Testis (tissue), 5 donors: ENCODE data around the gene SART1. TPM values are rescaled to one million over a fixed set of nuclear protein-coding genes. Genes with fewer than 3 reads are reported as not detected.

Source experiments
- DNase-seq: peaks from one replicate; pipeline ENCODE4 v3.0.0-alpha.2; 2019
- H3K27ac ChIP-seq, 2 donors: fragments of 200-600 bp; sonication (generic); one replicate each; pipeline ENCODE4 v1.5.1; 2019
- H3K27me3 ChIP-seq: fragments of 200-600 bp; sonication (generic); one replicate; pipeline ENCODE4 v1.5.1; 2019
- H3K36me3 ChIP-seq: fragments of 200-600 bp; sonication (generic); one replicate; pipeline ENCODE4 v1.5.1; 2017; ENCODE audit warnings: low read depth; ENCODE audit errors: missing control alignments
- H3K4me1 ChIP-seq: fragments of 200-600 bp; sonication (generic); one replicate; pipeline ENCODE4 v1.5.1; 2019
- H3K4me3 ChIP-seq, 2 donors: fragments of 200-600 bp; sonication (generic); one replicate each; pipeline ENCODE4 v1.5.1; 2017 to 2019
- H3K9me3 ChIP-seq: fragments of 200-600 bp; sonication (generic); one replicate; pipeline ENCODE4 v1.5.1; 2017
- POLR2A ChIP-seq: fragments of 450-650 bp; IDR thresholded peaks from one replicate; pipeline ENCODE4 v1.6.1; 2017; ENCODE audit warnings: antibody characterized with exemption, mild to moderate bottlenecking, moderate library complexity
- WGBS, 2 donors: methylation state at CpG; one replicate each; pipeline ENCODE4 v1.1.5; 2018; 5-methylcytosine and 5-hydroxymethylcytosine counted together
- intact Hi-C: fragments of 100-400 bp; cut with DNase I; formaldehyde crosslinking; loops from one replicate; pipeline ENCODE4 v1.15.1; 2023; ENCODE audit warnings: low total_unique reads
- long read RNA-seq, 2 donors: transcript quantifications; one replicate each; lab custom pipeline, GENCODE V29; 2026
- polyA plus RNA-seq: library from polyadenylated mRNA; stranded (reverse); fragments of 350-450 nt; fragmentation: Illumina TruSeq; extraction: RNeasy Lipid Tissue Mini Kit (QIAGEN cat#74804); gene quantifications from one replicate; pipeline ENCODE4 v1.2.3, GENCODE V29; 2014; ENCODE audit warnings: low read depth, low replicate concordance; ENCODE audit not compliant: insufficient read depth
- total RNA-seq, 2 donors: library from RNA; depleted of rRNA; stranded (reverse); fragments of >200 nt; gene quantifications; one replicate each; pipeline ENCODE4 v1.2.3, GENCODE V29; 2016
- TF ChIP-seq, protein P1 (sequence below), 3 experiments: fragments of 450-650 bp in 2 of 3; fragments of 200-600 bp in 1 of 3; sonication (generic) in 1 of 3; IDR thresholded peaks; one replicate each; pipeline ENCODE4 v1.5.1; 2016 to 2019; ENCODE audit warnings: antibody characterized with exemption in 3 of 3, mild to moderate bottlenecking in 2 of 3, moderate library complexity in 1 of 3

Gene SART1, protein sequence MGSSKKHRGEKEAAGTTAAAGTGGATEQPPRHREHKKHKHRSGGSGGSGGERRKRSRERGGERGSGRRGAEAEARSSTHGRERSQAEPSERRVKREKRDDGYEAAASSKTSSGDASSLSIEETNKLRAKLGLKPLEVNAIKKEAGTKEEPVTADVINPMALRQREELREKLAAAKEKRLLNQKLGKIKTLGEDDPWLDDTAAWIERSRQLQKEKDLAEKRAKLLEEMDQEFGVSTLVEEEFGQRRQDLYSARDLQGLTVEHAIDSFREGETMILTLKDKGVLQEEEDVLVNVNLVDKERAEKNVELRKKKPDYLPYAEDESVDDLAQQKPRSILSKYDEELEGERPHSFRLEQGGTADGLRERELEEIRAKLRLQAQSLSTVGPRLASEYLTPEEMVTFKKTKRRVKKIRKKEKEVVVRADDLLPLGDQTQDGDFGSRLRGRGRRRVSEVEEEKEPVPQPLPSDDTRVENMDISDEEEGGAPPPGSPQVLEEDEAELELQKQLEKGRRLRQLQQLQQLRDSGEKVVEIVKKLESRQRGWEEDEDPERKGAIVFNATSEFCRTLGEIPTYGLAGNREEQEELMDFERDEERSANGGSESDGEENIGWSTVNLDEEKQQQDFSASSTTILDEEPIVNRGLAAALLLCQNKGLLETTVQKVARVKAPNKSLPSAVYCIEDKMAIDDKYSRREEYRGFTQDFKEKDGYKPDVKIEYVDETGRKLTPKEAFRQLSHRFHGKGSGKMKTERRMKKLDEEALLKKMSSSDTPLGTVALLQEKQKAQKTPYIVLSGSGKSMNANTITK
- total RNA-seq (100 to 1,000 TPM in 1 of 2 donors, 10 to 100 TPM in 1; 81.1 to 102 TPM), polyA plus RNA-seq (56.8 TPM)
- long read RNA-seq, donor 1, transcript SART1-201 (20 exons, 3,293 nt), result major isoform, 8 of 8 reads
- long read RNA-seq, donor 1, partial matches to known transcripts, result 0 of 8 reads
- long read RNA-seq, donor 1, other reads (novel, unspliced or antisense), result 0 of 8 reads
- long read RNA-seq, donor 2, transcript SART1-201 (20 exons, 3,293 nt), result major isoform, 6 of 11 reads
- long read RNA-seq, donor 2, partial matches to known transcripts, result 5 of 11 reads
- long read RNA-seq, donor 2, other reads (novel, unspliced or antisense), result 0 of 11 reads

GRCh38 chr11:65961267-65962140 is at the start of gene SART1:
TSS of gene SART1 (plus strand) at chr11:65961734. CDS start at chr11:65961781, 47 bp downstream.
- intact Hi-C loops, result no loop called here
- peaks cover 19% of the 10 kb centered on the region for H3K4me1 ChIP-seq
- no peaks in the 10 kb centered on the region for H3K36me3 ChIP-seq
- peak; percentile 99 for DNase-seq
- 0% methylated on average over 19 to 71 of the region's 97 CpGs for whole genome bisulfite sequencing, 2 donors
- TF ChIP-seq, protein P1, sequence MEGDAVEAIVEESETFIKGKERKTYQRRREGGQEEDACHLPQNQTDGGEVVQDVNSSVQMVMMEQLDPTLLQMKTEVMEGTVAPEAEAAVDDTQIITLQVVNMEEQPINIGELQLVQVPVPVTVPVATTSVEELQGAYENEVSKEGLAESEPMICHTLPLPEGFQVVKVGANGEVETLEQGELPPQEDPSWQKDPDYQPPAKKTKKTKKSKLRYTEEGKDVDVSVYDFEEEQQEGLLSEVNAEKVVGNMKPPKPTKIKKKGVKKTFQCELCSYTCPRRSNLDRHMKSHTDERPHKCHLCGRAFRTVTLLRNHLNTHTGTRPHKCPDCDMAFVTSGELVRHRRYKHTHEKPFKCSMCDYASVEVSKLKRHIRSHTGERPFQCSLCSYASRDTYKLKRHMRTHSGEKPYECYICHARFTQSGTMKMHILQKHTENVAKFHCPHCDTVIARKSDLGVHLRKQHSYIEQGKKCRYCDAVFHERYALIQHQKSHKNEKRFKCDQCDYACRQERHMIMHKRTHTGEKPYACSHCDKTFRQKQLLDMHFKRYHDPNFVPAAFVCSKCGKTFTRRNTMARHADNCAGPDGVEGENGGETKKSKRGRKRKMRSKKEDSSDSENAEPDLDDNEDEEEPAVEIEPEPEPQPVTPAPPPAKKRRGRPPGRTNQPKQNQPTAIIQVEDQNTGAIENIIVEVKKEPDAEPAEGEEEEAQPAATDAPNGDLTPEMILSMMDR (IDR thresholded peaks at IDR 0.05), result peak in 1 of 3 experiments; percentile 16
- TF ChIP-seq POLR2A, result peak; percentile 18
- no peaks in the 10 kb centered on the region for H3K27me3 ChIP-seq
- H3K9me3 ChIP-seq, result no peaks in the 10 kb centered on the region
- peak within 1 kb of the TSS; percentile 73 to 88 for H3K27ac ChIP-seq
- H3K4me3 ChIP-seq, result peak within 1 kb of the TSS; percentile 96 to 99

GRCh38 chr11:65912845-65913244 is 48.7 kb upstream of the SART1 start:
- no peak overlapping the region for H3K4me3 ChIP-seq
- intact Hi-C loops, result no loop called here
- H3K9me3 ChIP-seq, result no peaks in the 10 kb centered on the region
- 58 to 61% methylated on average over 4 of the region's 4 CpGs for WGBS, 2 donors
- no peaks in the 10 kb centered on the region for H3K36me3 ChIP-seq
- no peaks in the 10 kb centered on the region for H3K27me3 ChIP-seq
- H3K4me1 ChIP-seq, result peaks cover 39% of the 10 kb centered on the region
- TF ChIP-seq POLR2A, result no peak
- TF ChIP-seq, protein P1 (IDR thresholded peaks at IDR 0.05), result no peak
- no peak for DNase-seq
- H3K27ac ChIP-seq, result no peak overlapping the region

DNA sequence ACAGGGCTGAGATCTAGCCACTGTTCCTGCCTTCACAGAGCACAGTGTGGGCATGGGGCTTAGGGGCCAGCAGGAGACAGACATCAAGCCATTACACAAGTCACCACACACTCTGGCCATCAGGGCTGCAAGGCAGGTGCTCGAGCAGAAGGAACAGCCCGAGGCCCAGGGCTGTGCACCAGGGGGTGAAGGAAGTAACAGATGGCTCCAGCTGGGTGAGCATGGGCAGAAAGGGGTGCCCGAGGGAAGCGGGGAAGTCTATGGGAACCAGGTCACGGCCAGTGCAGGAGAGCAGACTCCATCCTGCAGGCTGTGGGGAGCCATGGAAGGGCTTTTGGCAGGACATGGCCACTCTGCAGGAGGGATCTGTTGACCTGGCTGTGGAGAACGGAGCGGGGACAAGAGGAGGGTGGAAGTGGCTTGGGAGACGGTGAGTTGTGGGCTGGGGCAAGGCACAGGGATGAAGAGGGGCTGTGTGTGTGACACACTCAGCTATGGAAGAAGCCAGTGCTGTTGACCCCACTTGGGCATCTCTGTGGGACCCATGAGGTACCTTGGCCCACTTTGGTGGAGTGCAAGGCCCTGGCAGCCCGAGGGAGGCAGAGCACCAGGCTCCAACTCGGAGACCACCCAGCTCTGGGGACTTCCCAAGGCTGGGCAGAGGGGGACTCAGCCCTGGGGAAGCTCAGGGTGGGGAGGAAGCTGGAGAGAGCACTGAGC is 46.3 kb upstream of the SART1 start:
- TF ChIP-seq, protein P1 (IDR thresholded peaks at IDR 0.05), result no peak
- no peak for TF ChIP-seq POLR2A
- H3K9me3 ChIP-seq, result no peaks in the 10 kb centered on the region
- no peaks in the 10 kb centered on the region for H3K36me3 ChIP-seq
- H3K4me1 ChIP-seq, result peaks cover 44% of the 10 kb centered on the region
- intact Hi-C loops, result no loop called here
- 50 to 69% methylated on average over 8 to 10 of the region's 10 CpGs for WGBS, 2 donors
- no peak for DNase-seq
- H3K27me3 ChIP-seq, result no peaks in the 10 kb centered on the region
- peak overlapping the region; percentile 6 to 97 for H3K27ac ChIP-seq
- no peak overlapping the region for H3K4me3 ChIP-seq

DNA sequence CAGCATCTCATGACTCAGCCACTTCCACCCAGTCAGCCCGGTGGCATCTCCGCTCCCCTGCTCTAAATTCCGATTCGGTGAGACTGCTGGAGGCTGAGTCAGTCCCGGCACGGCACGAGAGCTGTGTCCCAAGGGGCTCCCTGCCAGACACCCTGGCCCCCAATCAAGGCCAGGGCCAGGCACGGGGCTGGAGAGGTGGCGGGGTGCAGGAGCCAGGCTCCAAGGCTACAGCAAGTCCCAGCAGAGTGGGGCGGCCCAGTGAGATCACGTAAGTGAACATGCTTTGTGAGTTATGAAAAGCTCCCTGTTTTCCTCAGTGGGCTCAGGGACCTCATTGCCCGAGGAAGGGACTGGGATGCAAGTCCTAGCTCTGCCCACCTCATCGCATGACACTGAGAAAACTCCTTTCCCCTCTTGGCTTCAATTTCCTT is 45.7 kb upstream of the SART1 start:
- H3K36me3 ChIP-seq, result no peaks in the 10 kb centered on the region
- intact Hi-C loops, result no loop called here
- no peak for TF ChIP-seq POLR2A
- TF ChIP-seq, protein P1 (IDR thresholded peaks at IDR 0.05), result no peak
- no peaks in the 10 kb centered on the region for H3K9me3 ChIP-seq
- H3K4me1 ChIP-seq, result peaks cover 49% of the 10 kb centered on the region
- H3K4me3 ChIP-seq, result no peak overlapping the region
- H3K27me3 ChIP-seq, result no peaks in the 10 kb centered on the region
- peak; percentile 60 for DNase-seq
- peak overlapping the region; percentile 6 to 97 for H3K27ac ChIP-seq
- WGBS, 2 donors, result 30 to 35% methylated on average over 12 to 13 of the region's 13 CpGs
